Mucosa of descending colon (tissue), 3 donors: Measurements from ENCODE around the gene RER1. TPM values are rescaled to one million over a fixed set of nuclear protein-coding genes. Genes with fewer than 3 reads are reported as not detected.

Experiments used
- ATAC-seq: fragments of 200-7000 bp; cut with Tn5 transposase; one replicate; pipeline ENCODE4 v1.9.1; 2020; ENCODE audit warnings: mild to moderate bottlenecking, moderate library complexity
- DNase-seq, 3 donors: peaks; one replicate each; pipeline ENCODE4 v3.0.0-alpha.2; 2020
- H3K36me3 ChIP-seq: fragments of 200-600 bp; one replicate; pipeline ENCODE4 v1.8.0; 2021; ENCODE audit warnings: low read depth, mild to moderate bottlenecking
- H3K4me1 ChIP-seq: fragments of 200-600 bp; one replicate; pipeline ENCODE4 v1.8.0; 2021; ENCODE audit warnings: low read depth, mild to moderate bottlenecking
- H3K4me3 ChIP-seq: fragments of 200-600 bp; one replicate; pipeline ENCODE4 v1.8.0; 2021; ENCODE audit warnings: mild to moderate bottlenecking
- H3K9me3 ChIP-seq: fragments of 200-600 bp; one replicate; pipeline ENCODE4 v1.8.0; 2021; ENCODE audit warnings: mild to moderate bottlenecking
- CTCF ChIP-seq: fragments of 200-600 bp; IDR thresholded peaks from one replicate; pipeline ENCODE4 v1.8.0; 2022; ENCODE audit warnings: antibody characterized with exemption, mild to moderate bottlenecking
- intact Hi-C, 2 donors: fragments of 100-400 bp; cut with DNase I in 1 of 2; cut with micrococcal nuclease in 1 of 2; formaldehyde crosslinking; loops; one replicate each; pipeline versions ENCODE4 v1.11.0 to v1.11.1; 2022; cut with DNase I, micrococcal nuclease
- total RNA-seq, 3 donors: library from RNA; stranded (reverse); fragmentation: NEBNext Ultra II Directional in 2 of 3; extraction: Animal tissue kit (Norgen Biotek cat#: 25700) in 2 of 3; gene quantifications; one replicate each; pipeline versions ENCODE4 v1.2.1 to v1.2.4, GENCODE V29; 2021 to 2023
- donor health status: DM: no; HTN: no; CAD: no; lungs with moderate emphysema.
- donor health status: DM: no; HTN: no; CAD: no.
- donor health status: DM: no; HTN: yes; CAD: no.

Gene RER1
- total RNA-seq, 3 donors from 2014 or later = 151 to 217 (median 193) TPM

DNA sequence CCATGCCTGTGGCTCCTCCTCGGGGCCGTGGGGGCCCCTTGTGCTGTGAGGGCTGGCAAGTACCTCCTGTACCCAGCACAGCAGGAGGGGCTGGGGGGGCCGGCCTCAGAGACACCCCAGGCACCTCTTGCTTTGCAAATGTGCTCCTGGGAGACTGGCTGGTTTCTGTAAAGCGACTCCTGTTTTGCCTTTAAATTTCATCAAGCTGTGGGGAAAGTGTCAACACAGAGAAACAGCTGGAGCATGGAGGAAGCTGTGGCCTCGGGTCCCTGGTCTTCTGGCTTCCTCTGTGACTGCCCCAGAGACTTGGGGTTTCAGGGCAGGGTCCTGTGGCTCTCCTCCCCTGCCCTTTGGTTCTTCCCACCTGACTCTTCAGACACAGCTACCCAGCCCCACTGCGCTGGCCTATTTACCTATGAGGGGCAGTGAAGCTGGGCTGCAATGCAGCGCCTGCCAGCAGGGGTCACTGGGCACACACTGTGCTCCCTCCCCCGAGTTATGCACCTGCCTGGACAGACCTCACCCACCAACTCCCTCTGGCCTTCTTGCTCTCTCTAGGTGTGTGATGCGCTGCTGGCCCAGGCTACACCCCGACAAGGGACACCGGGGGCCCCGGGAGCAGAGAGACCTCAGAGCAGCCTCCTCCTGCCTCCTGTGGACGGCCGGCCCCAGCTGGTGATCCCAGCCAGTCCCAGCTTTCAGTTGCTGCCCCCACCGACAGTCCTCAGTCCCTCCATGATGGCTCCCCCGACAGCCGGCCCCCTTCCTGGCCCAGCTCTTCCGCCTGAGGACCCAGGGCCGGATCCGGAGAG lies 38.3 kb downstream of the RER1 start:
- DNase-seq = peak in 1 of 3 donors; percentile 25

DNA sequence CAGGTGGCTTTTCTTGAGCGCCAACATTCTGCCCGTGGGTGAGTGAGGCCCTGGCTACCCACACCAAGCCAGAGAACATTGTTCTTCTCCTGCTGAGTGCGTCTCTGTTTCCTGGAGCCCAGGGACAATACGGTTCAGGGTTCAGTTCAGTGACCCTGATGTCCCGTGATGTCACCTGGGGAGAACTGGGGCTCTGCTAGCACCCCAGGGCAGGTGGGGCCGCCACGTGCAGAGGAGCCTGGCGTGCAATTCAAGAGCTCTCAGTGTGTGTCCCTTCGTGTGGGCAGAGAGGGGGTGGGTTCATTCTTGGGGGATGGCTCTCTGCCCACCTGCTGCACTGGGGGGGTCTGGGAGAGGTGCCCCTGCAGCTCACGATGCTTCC lies 38.9 kb downstream of the RER1 start:
- H3K36me3 ChIP-seq = no peaks in the 10 kb centered on the region
- TF ChIP-seq CTCF = no peak
- no peaks in the 10 kb centered on the region for H3K4me1 ChIP-seq
- intact Hi-C loops = no loop called here
- no peak for ATAC-seq
- DNase-seq = no peak
- H3K9me3 ChIP-seq = peaks cover 4% of the 10 kb centered on the region
- no peak overlapping the region for H3K4me3 ChIP-seq

More for the DNA sequence above, 38.3 kb downstream of the RER1 start:
- Histone ChIP-seq H3K4me1 (no peaks in the 10 kb centered on the region), H3K36me3 (no peaks in the 10 kb centered on the region), H3K4me3 (no peak overlapping the region), H3K9me3 (peaks cover 4% of the 10 kb centered on the region)
- intact Hi-C loops = no loop called here
- TF ChIP-seq CTCF = no peak
- ATAC-seq = peak; percentile 32

DNA sequence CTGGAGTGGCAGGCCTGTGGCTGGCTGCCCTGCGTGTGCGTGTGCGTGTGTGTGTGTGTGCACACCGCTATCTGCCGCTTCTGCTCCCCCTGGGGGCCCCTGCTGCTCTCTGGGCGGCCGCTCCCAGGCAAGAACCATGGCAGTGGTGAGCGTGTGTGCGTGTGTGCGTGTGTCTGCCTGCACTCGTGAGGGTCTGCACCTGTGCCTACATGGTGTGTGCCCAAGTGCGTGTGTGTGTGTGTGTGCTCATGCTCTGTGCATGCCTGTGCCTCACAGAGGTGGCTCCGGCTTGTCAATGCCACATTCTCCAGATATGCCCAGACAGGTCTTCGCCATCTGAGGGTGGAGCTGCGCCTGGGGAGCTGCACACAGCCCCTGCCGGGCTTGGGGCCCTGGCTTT lies 39.5 kb downstream of the RER1 start:
- Histone ChIP-seq H3K9me3 (peaks cover 4% of the 10 kb centered on the region), H3K4me3 (no peak overlapping the region), H3K36me3 (no peaks in the 10 kb centered on the region), H3K4me1 (no peaks in the 10 kb centered on the region)
- intact Hi-C loops = no loop called here
- DNase-seq (no peak), ATAC-seq (no peak)
- TF ChIP-seq CTCF = no peak

- no peaks in the 10 kb centered on the region for H3K36me3 ChIP-seq
- no peak overlapping the region for H3K4me3 ChIP-seq
- no peak for DNase-seq
- H3K4me1 ChIP-seq = no peaks in the 10 kb centered on the region
- ATAC-seq = no peak
- intact Hi-C loops = no loop called here
- peaks cover 4% of the 10 kb centered on the region for H3K9me3 ChIP-seq
- no peak for TF ChIP-seq CTCF
Measured at GRCh38 chr1:2431518-2431917, 39.9 kb downstream of the RER1 start.

DNA sequence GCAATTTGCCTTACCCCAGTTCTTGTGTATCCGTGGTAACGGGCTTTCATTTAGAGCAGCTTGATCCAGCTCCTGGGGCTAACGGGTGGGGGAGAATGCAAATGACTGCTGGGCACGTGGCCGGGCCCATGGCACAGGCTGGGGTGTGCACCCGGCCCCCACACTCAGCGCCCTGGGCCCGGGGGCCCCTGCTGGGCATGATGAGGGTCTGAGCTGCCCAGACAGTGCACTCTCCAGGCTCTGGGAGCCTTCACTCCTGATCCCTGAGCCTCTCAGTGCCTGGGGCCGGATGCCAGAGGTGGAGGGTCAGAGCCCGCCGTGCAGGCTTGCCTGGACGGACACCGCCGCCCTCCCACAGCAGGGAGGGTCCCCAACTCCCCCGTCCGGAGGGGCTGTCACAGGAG lies 40.8 kb downstream of the RER1 start:
- no peak for TF ChIP-seq CTCF
- Histone ChIP-seq H3K4me3 (no peak overlapping the region), H3K36me3 (no peaks in the 10 kb centered on the region), H3K4me1 (no peaks in the 10 kb centered on the region), H3K9me3 (peaks cover 4% of the 10 kb centered on the region)
- intact Hi-C loops = no loop called here
- DNase-seq = no peak
- ATAC-seq = no peak
